Erythroblast (primary cell): Measurements from ENCODE around the gene ANKRD1.

Source experiments
- GATA1 ChIP-seq: IDR thresholded peaks from 2 replicates; pipeline ENCODE4 v1.6.1; 2011; ENCODE audit warnings: low read depth, mild to moderate bottlenecking, control low read depth, low read length, moderate library complexity
- POLR2A ChIP-seq: IDR thresholded peaks from 2 replicates; pipeline ENCODE4 v1.6.1; 2011; ENCODE audit warnings: mild to moderate bottlenecking, low read length

DNA sequence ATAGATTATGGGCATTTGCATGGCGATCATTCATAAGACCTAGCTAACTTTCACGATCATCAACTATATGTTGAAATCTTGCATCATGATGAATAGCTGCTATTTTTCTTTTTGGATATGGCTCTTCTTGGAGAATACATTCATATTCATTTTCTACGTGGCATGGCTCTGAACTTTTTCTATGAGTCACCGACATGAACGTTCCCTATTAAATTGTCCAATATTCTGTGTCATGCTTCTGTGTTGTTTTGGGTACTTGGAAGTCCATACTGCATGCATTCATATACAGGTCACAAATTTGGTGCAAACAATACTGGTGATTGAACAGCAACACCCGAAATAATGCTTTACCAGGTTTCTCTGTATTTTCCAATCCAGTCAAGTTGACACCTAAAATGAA is 37.9 kb upstream of the ANKRD1 start:
- TF ChIP-seq POLR2A: no peak
- no peak for TF ChIP-seq GATA1
